Stimulated activated CD4-positive, alpha-beta T cell treated with anti-CD3 and anti-CD28 coated beads, TNF-alpha, amount 100 ng/mL, for 4 hours (primary cell): Measurements from ENCODE around the gene CLDN5.

ENCODE experiments used
- DNase-seq, 3 experiments: peaks; one replicate each; pipeline ENCODE4 v3.0.0-alpha.2; 2020; ENCODE audit warnings: low read depth in 3 of 3

Gene CLDN5

GRCh38 chr22:19504900-19505734 lies 19.1 kb downstream of the CLDN5 start:
- no peak for DNase-seq

- DNase-seq = no peak
Measured at GRCh38 chr22:19503869-19504268, 20.3 kb downstream of the CLDN5 start.

- DNase-seq = no peak
Measured at GRCh38 chr22:19503367-19503766, 20.8 kb downstream of the CLDN5 start.

GRCh38 chr22:19501897-19502447 lies 22.2 kb downstream of the CLDN5 start:
- no peak for DNase-seq

GRCh38 chr22:19499880-19500242 lies 24.3 kb downstream of the CLDN5 start:
- no peak for DNase-seq

GRCh38 chr22:19499236-19499879 lies 24.9 kb downstream of the CLDN5 start:
- no peak for DNase-seq

GRCh38 chr22:19498866-19499190 lies 25.4 kb downstream of the CLDN5 start:
- no peak for DNase-seq

- no peak for DNase-seq
Measured at GRCh38 chr22:19498154-19498865, 25.9 kb downstream of the CLDN5 start.

GRCh38 chr22:19497245-19497644 lies 27.0 kb downstream of the CLDN5 start:
- DNase-seq = no peak

GRCh38 chr22:19496324-19496630 lies 27.9 kb downstream of the CLDN5 start:
- no peak for DNase-seq

GRCh38 chr22:19495562-19496323 lies 28.5 kb downstream of the CLDN5 start:
- no peak for DNase-seq

GRCh38 chr22:19494676-19495173 lies 29.5 kb downstream of the CLDN5 start:
- no peak for DNase-seq

- no peak for DNase-seq
Measured at GRCh38 chr22:19494001-19494560, 30.1 kb downstream of the CLDN5 start.

GRCh38 chr22:19492504-19493174 lies 31.6 kb downstream of the CLDN5 start:
- DNase-seq = no peak

GRCh38 chr22:19490628-19491230 lies 33.5 kb downstream of the CLDN5 start:
- DNase-seq = no peak

- no peak for DNase-seq
Measured at GRCh38 chr22:19488884-19489843, 35.0 kb downstream of the CLDN5 start.

GRCh38 chr22:19488285-19488684 lies 35.9 kb downstream of the CLDN5 start:
- no peak for DNase-seq

- no peak for DNase-seq
Measured at GRCh38 chr22:19483481-19484244, 40.5 kb downstream of the CLDN5 start.

GRCh38 chr22:19482297-19482696 lies 41.9 kb downstream of the CLDN5 start:
- no peak for DNase-seq
